Measurements from ENCODE around the gene CALR.

DNA sequence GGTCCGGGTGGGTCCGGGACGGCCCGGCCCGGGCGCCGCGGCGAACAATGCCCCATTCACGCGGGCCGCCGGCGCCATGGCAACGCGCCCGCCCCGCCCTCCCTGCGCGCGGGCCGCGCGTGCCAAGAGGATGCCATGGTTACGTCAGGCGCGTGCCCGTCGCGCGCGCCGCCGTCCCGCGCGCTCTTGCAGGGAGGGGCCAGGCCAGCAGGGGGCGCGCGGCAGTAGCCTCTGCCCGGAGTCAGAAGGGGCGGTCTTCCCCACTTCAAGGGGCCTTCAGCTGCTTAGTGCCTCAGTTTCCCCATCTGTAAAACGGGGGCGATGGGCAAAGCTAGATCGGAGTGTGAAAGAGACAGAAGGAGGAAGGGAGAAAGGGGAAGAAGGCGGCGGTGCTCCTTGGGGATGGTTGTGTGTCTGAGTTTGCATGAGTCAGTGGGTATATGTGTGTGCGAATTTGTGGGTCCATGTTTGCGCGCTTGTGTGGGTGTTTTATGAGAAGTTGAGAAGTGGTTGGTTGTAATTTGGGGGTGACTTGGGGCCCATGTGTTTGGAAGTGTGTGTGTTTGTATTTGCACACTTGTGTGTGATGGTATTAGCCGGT is 45.2 kb downstream of the CALR start:
- TF ChIP-seq POLR2A (IDR thresholded peaks at IDR 0.05): no peak
- TF ChIP-seq, protein P1, sequence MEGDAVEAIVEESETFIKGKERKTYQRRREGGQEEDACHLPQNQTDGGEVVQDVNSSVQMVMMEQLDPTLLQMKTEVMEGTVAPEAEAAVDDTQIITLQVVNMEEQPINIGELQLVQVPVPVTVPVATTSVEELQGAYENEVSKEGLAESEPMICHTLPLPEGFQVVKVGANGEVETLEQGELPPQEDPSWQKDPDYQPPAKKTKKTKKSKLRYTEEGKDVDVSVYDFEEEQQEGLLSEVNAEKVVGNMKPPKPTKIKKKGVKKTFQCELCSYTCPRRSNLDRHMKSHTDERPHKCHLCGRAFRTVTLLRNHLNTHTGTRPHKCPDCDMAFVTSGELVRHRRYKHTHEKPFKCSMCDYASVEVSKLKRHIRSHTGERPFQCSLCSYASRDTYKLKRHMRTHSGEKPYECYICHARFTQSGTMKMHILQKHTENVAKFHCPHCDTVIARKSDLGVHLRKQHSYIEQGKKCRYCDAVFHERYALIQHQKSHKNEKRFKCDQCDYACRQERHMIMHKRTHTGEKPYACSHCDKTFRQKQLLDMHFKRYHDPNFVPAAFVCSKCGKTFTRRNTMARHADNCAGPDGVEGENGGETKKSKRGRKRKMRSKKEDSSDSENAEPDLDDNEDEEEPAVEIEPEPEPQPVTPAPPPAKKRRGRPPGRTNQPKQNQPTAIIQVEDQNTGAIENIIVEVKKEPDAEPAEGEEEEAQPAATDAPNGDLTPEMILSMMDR (IDR thresholded peaks at IDR 0.05): peak; percentile 98 to 99 (median 99)
- TF ChIP-seq POLR2AphosphoS5 (IDR thresholded peaks at IDR 0.05): peak; percentile 30 to 35

All from upper lobe of left lung (tissue), 4 donors.